Measurements from ENCODE around the gene MARCO. TPM values are rescaled to one million over a fixed set of nuclear protein-coding genes. Genes with fewer than 3 reads are reported as not detected.

Gene MARCO
- total RNA-seq, 1 donor from 2014 or later: not detected

GRCh38 chr2:119005555-119005954 is 63.6 kb downstream of the MARCO start:
- Mint-ChIP-seq H3K4me1 (ENCODE audit: low read depth) (no peaks in the 10 kb centered on the region), H3K27me3 (ENCODE audit: low read depth) (peaks cover 6% of the 10 kb centered on the region), H3K27ac (no peak overlapping the region), H3K4me3 (ENCODE audit: low read depth) (no peak overlapping the region), H3K36me3 (ENCODE audit: low read depth) (no peaks in the 10 kb centered on the region), H3K9me3 (no peaks in the 10 kb centered on the region)
- intact Hi-C loops (cut with micrococcal nuclease): no loop called here
- no peak for DNase-seq (ENCODE audit: low spot score)

GRCh38 chr2:119006441-119006840 is 64.4 kb downstream of the MARCO start:
- H3K9me3 Mint-ChIP-seq: no peaks in the 10 kb centered on the region
- H3K36me3 Mint-ChIP-seq (ENCODE audit: low read depth): no peaks in the 10 kb centered on the region
- H3K27ac Mint-ChIP-seq: no peak overlapping the region
- no peak overlapping the region for H3K4me3 Mint-ChIP-seq (ENCODE audit: low read depth)
- intact Hi-C loops (cut with micrococcal nuclease): no loop called here
- H3K4me1 Mint-ChIP-seq (ENCODE audit: low read depth): no peaks in the 10 kb centered on the region
- H3K27me3 Mint-ChIP-seq (ENCODE audit: low read depth): peaks cover 6% of the 10 kb centered on the region
- no peak for DNase-seq (ENCODE audit: low spot score)

- Mint-ChIP-seq H3K4me1 (ENCODE audit: low read depth) (no peaks in the 10 kb centered on the region), H3K9me3 (no peaks in the 10 kb centered on the region), H3K4me3 (ENCODE audit: low read depth) (no peak overlapping the region), H3K27ac (no peak overlapping the region), H3K27me3 (ENCODE audit: low read depth) (peaks cover 11% of the 10 kb centered on the region), H3K36me3 (ENCODE audit: low read depth) (no peaks in the 10 kb centered on the region)
- no peak for DNase-seq (ENCODE audit: low spot score)
- intact Hi-C loops (cut with micrococcal nuclease): no loop called here
Observed at GRCh38 chr2:119008108-119008507, 66.1 kb downstream of the MARCO start.

- Mint-ChIP-seq H3K36me3 (ENCODE audit: low read depth) (no peaks in the 10 kb centered on the region), H3K4me3 (ENCODE audit: low read depth) (no peak overlapping the region), H3K27me3 (ENCODE audit: low read depth) (peaks cover 11% of the 10 kb centered on the region), H3K9me3 (no peaks in the 10 kb centered on the region), H3K27ac (no peak overlapping the region), H3K4me1 (ENCODE audit: low read depth) (no peaks in the 10 kb centered on the region)
- intact Hi-C loops (cut with micrococcal nuclease): no loop called here
- DNase-seq (ENCODE audit: low spot score): no peak
Observed at GRCh38 chr2:119009110-119009509, 67.1 kb downstream of the MARCO start.

GRCh38 chr2:119010336-119010735 is 68.3 kb downstream of the MARCO start:
- Mint-ChIP-seq H3K27me3 (ENCODE audit: low read depth) (peaks cover 11% of the 10 kb centered on the region), H3K36me3 (ENCODE audit: low read depth) (no peaks in the 10 kb centered on the region)
- no peak for DNase-seq (ENCODE audit: low spot score)

GRCh38 chr2:119011162-119011909 is 69.3 kb downstream of the MARCO start:
- H3K36me3 Mint-ChIP-seq (ENCODE audit: low read depth): no peaks in the 10 kb centered on the region
- H3K4me1 Mint-ChIP-seq (ENCODE audit: low read depth): no peaks in the 10 kb centered on the region
- H3K9me3 Mint-ChIP-seq: no peaks in the 10 kb centered on the region
- DNase-seq (ENCODE audit: low spot score): no peak
- H3K27ac Mint-ChIP-seq: no peak overlapping the region
- intact Hi-C loops (cut with micrococcal nuclease): no loop called here
- peaks cover 11% of the 10 kb centered on the region for H3K27me3 Mint-ChIP-seq (ENCODE audit: low read depth)
- no peak overlapping the region for H3K4me3 Mint-ChIP-seq (ENCODE audit: low read depth)

More at GRCh38 chr2:119010336-119010735, 68.3 kb downstream of the MARCO start:
- no peak overlapping the region for H3K4me3 Mint-ChIP-seq (ENCODE audit: low read depth)
- H3K9me3 Mint-ChIP-seq: no peaks in the 10 kb centered on the region
- H3K4me1 Mint-ChIP-seq (ENCODE audit: low read depth): no peaks in the 10 kb centered on the region
- intact Hi-C loops (cut with micrococcal nuclease): no loop called here
- H3K27ac Mint-ChIP-seq: no peak overlapping the region

GRCh38 chr2:119011910-119012209 is 69.9 kb downstream of the MARCO start:
- H3K4me1 Mint-ChIP-seq (ENCODE audit: low read depth): no peaks in the 10 kb centered on the region
- no peaks in the 10 kb centered on the region for H3K9me3 Mint-ChIP-seq
- H3K27ac Mint-ChIP-seq: no peak overlapping the region
- intact Hi-C loops (cut with micrococcal nuclease): no loop called here
- H3K36me3 Mint-ChIP-seq (ENCODE audit: low read depth): no peaks in the 10 kb centered on the region
- H3K4me3 Mint-ChIP-seq (ENCODE audit: low read depth): no peak overlapping the region
- no peak for DNase-seq (ENCODE audit: low spot score)
- peaks cover 11% of the 10 kb centered on the region for H3K27me3 Mint-ChIP-seq (ENCODE audit: low read depth)

- Mint-ChIP-seq H3K27me3 (ENCODE audit: low read depth) (peaks cover 11% of the 10 kb centered on the region), H3K27ac (no peak overlapping the region), H3K4me3 (ENCODE audit: low read depth) (no peak overlapping the region), H3K36me3 (ENCODE audit: low read depth) (no peaks in the 10 kb centered on the region), H3K4me1 (ENCODE audit: low read depth) (no peaks in the 10 kb centered on the region), H3K9me3 (no peaks in the 10 kb centered on the region)
- intact Hi-C loops (cut with micrococcal nuclease): no loop called here
- DNase-seq (ENCODE audit: low spot score): no peak
Observed at GRCh38 chr2:119012345-119013301, 70.6 kb downstream of the MARCO start.

GRCh38 chr2:119013671-119014070 is 71.7 kb downstream of the MARCO start:
- Mint-ChIP-seq H3K4me1 (ENCODE audit: low read depth) (no peaks in the 10 kb centered on the region), H3K36me3 (ENCODE audit: low read depth) (no peaks in the 10 kb centered on the region), H3K9me3 (no peaks in the 10 kb centered on the region), H3K27ac (no peak overlapping the region), H3K27me3 (ENCODE audit: low read depth) (peaks cover 11% of the 10 kb centered on the region), H3K4me3 (ENCODE audit: low read depth) (no peak overlapping the region)
- intact Hi-C loops (cut with micrococcal nuclease): no loop called here
- DNase-seq (ENCODE audit: low spot score): no peak

GRCh38 chr2:119015845-119016244 is 73.9 kb downstream of the MARCO start:
- no peak overlapping the region for H3K4me3 Mint-ChIP-seq (ENCODE audit: low read depth)
- peaks cover 5% of the 10 kb centered on the region for H3K27me3 Mint-ChIP-seq (ENCODE audit: low read depth)
- no peak overlapping the region for H3K27ac Mint-ChIP-seq
- no peaks in the 10 kb centered on the region for H3K9me3 Mint-ChIP-seq
- no peaks in the 10 kb centered on the region for H3K4me1 Mint-ChIP-seq (ENCODE audit: low read depth)
- no peak for DNase-seq (ENCODE audit: low spot score)
- intact Hi-C loops (cut with micrococcal nuclease): no loop called here
- H3K36me3 Mint-ChIP-seq (ENCODE audit: low read depth): no peaks in the 10 kb centered on the region

GRCh38 chr2:119019521-119019920 is 77.5 kb downstream of the MARCO start:
- Mint-ChIP-seq H3K4me1 (ENCODE audit: low read depth) (no peaks in the 10 kb centered on the region), H3K9me3 (no peaks in the 10 kb centered on the region), H3K27me3 (ENCODE audit: low read depth) (no peaks in the 10 kb centered on the region), H3K4me3 (ENCODE audit: low read depth) (no peak overlapping the region), H3K36me3 (ENCODE audit: low read depth) (no peaks in the 10 kb centered on the region), H3K27ac (no peak overlapping the region)
- no peak for DNase-seq (ENCODE audit: low spot score)
- intact Hi-C loops (cut with micrococcal nuclease): no loop called here

GRCh38 chr2:119022678-119023077 is 80.7 kb downstream of the MARCO start:
- no peaks in the 10 kb centered on the region for H3K36me3 Mint-ChIP-seq (ENCODE audit: low read depth)
- no peak overlapping the region for H3K4me3 Mint-ChIP-seq (ENCODE audit: low read depth)
- H3K4me1 Mint-ChIP-seq (ENCODE audit: low read depth): no peaks in the 10 kb centered on the region
- intact Hi-C loops (cut with micrococcal nuclease): no loop called here
- no peaks in the 10 kb centered on the region for H3K27me3 Mint-ChIP-seq (ENCODE audit: low read depth)
- H3K27ac Mint-ChIP-seq: no peak overlapping the region
- DNase-seq (ENCODE audit: low spot score): no peak
- no peaks in the 10 kb centered on the region for H3K9me3 Mint-ChIP-seq

- intact Hi-C loops (cut with micrococcal nuclease): no loop called here
- Mint-ChIP-seq H3K4me3 (ENCODE audit: low read depth) (no peak overlapping the region), H3K4me1 (ENCODE audit: low read depth) (no peaks in the 10 kb centered on the region), H3K36me3 (ENCODE audit: low read depth) (no peaks in the 10 kb centered on the region), H3K27me3 (ENCODE audit: low read depth) (no peaks in the 10 kb centered on the region), H3K9me3 (no peaks in the 10 kb centered on the region), H3K27ac (no peak overlapping the region)
- no peak for DNase-seq (ENCODE audit: low spot score)
Observed at GRCh38 chr2:119023534-119023933, 81.5 kb downstream of the MARCO start.
